Ascending aorta (tissue), 2 donors: ENCODE results near the gene PDHX. TPM values are rescaled to one million over a fixed set of nuclear protein-coding genes. Genes with fewer than 3 reads are reported as not detected.

Source experiments
- DNase-seq, 2 donors: peaks; one replicate each; pipeline ENCODE4 v3.0.0-alpha.2; 2019; ENCODE audit warnings: low spot score in 2 of 2
- H3K27ac ChIP-seq, 2 donors: fragments of 200-600 bp; sonication (generic); one replicate each; pipeline ENCODE4 v1.5.1; 2016 to 2017; ENCODE audit warnings: mild to moderate bottlenecking in 1 of 2
- H3K27me3 ChIP-seq: fragments of 200-600 bp; sonication (generic); one replicate; pipeline ENCODE4 v1.5.1; 2017
- H3K36me3 ChIP-seq, 2 donors: fragments of 200-600 bp; sonication (generic); one replicate each; pipeline ENCODE4 v1.5.1; 2016
- H3K4me1 ChIP-seq, 2 donors: fragments of 200-600 bp; sonication (generic); one replicate each; pipeline ENCODE4 v1.5.1; 2016 to 2017; ENCODE audit warnings: mild to moderate bottlenecking in 1 of 2
- H3K4me3 ChIP-seq, 2 donors: fragments of 200-600 bp; sonication (generic); one replicate each; pipeline ENCODE4 v1.5.1; 2016 to 2017; ENCODE audit warnings: mild to moderate bottlenecking in 1 of 2
- H3K9me3 ChIP-seq, 2 donors: fragments of 200-600 bp; sonication (generic); one replicate each; pipeline ENCODE4 v1.5.1; 2016
- CTCF ChIP-seq, 3 experiments: fragments of 200-600 bp in 2 of 3; fragments of 450-650 bp in 1 of 3; sonication (generic) in 2 of 3; IDR thresholded peaks; one replicate each; pipeline ENCODE4 v1.5.1; 2016 to 2019; ENCODE audit warnings: antibody characterized with exemption in 3 of 3, mild to moderate bottlenecking in 1 of 3, moderate library complexity in 1 of 3
- intact Hi-C: fragments of 100-400 bp; cut with DNase I; formaldehyde crosslinking; loops from one replicate; pipeline ENCODE4 v1.15.1; 2023
- total RNA-seq: library from RNA; depleted of rRNA; stranded (reverse); fragments of >200 nt; gene quantifications from one replicate; pipeline ENCODE4 v1.1.0, GENCODE V29; 2016

PDHX gene
- total RNA-seq, 1 donor from 2014 or later, result 23.3 TPM

GRCh38 chr11:34976496-34977088 is 60.2 kb downstream of the PDHX start:
- Histone ChIP-seq H3K27me3 (no peaks in the 10 kb centered on the region), H3K4me3 (no peak overlapping the region), H3K36me3 (peaks cover 0 to 6% of the 10 kb centered on the region in 2 donors), H3K27ac (no peak overlapping the region), H3K4me1 (no peaks in the 10 kb centered on the region), H3K9me3 (no peaks in the 10 kb centered on the region)
- no peak for DNase-seq
- intact Hi-C loops, result no loop called here
- TF ChIP-seq CTCF (IDR thresholded peaks at IDR 0.05), result no peak

DNA sequence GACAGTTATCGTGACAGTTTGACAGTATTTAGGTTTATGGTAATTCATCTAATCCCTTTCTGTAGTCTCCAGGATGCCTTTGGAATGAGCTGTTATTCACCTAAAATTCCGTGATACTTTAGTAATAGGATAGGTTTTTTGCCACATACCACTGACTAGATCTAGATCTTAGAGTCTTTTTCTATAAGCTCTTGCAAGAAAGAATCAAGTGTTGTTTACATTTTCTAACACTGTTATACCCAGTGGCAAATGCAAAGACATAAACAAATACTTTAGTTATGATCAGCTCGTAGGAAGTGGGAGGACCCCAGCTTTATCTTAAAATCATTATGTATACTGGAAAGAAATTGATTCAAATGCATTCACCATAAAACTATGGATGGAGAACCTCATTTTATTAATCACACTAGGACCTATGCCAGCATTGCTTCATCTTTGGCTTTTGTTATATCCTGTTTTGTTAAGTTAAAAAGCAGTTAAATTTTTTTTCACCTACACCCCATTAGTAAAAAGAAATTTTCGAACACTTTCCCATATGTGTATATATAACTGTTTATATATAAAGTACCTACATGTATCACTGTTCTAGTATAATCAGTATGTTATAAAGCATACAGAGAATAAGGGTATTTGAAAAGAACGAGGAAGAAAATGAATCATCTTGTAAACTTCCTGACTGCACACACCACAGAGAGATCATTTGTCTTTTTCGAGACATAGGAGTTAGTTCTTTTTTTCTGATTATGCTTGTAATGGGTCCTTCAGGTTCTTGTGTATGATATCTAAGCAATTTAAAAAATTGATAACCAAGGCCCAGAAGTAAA is 60.9 kb downstream of the PDHX start:
- H3K4me3 ChIP-seq, result no peak overlapping the region
- no peak for TF ChIP-seq CTCF (IDR thresholded peaks at IDR 0.05)
- H3K9me3 ChIP-seq, result no peaks in the 10 kb centered on the region
- intact Hi-C loops, result no loop called here
- DNase-seq, result no peak
- no peak overlapping the region for H3K27ac ChIP-seq
- H3K27me3 ChIP-seq, result no peaks in the 10 kb centered on the region
- H3K36me3 ChIP-seq, result peaks cover 0 to 6% of the 10 kb centered on the region in 2 donors
- H3K4me1 ChIP-seq, result no peaks in the 10 kb centered on the region

- no peaks in the 10 kb centered on the region for H3K27me3 ChIP-seq
- intact Hi-C loops, result no loop called here
- H3K9me3 ChIP-seq, result no peaks in the 10 kb centered on the region
- H3K36me3 ChIP-seq, result no peaks in the 10 kb centered on the region
- TF ChIP-seq CTCF (IDR thresholded peaks at IDR 0.05), result no peak
- H3K4me3 ChIP-seq, result no peak overlapping the region
- no peak for DNase-seq
- H3K27ac ChIP-seq, result no peak overlapping the region
- no peaks in the 10 kb centered on the region for H3K4me1 ChIP-seq
These were observed 62.1 kb downstream of the PDHX start for GRCh38 chr11:34978236-34979191.

DNA sequence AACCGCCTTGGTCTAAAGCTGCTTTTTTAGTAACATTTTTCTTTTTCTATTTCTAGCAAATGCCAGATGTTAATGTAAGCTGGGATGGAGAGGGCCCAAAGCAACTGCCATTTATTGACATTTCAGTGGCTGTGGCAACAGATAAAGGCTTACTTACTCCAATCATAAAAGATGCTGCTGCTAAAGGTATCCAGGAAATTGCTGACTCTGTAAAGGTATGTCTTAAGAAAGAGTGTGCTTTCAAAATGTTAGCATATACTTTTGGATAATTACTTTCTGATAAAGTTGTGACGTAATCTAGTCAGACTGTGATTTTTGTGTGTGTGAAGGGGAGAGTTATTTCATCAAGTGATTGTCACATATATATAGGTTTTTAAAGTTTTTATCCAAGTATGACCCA is 68.1 kb downstream of the PDHX start:
- intact Hi-C loops, result no loop called here
- no peak for TF ChIP-seq CTCF (IDR thresholded peaks at IDR 0.05)

DNA sequence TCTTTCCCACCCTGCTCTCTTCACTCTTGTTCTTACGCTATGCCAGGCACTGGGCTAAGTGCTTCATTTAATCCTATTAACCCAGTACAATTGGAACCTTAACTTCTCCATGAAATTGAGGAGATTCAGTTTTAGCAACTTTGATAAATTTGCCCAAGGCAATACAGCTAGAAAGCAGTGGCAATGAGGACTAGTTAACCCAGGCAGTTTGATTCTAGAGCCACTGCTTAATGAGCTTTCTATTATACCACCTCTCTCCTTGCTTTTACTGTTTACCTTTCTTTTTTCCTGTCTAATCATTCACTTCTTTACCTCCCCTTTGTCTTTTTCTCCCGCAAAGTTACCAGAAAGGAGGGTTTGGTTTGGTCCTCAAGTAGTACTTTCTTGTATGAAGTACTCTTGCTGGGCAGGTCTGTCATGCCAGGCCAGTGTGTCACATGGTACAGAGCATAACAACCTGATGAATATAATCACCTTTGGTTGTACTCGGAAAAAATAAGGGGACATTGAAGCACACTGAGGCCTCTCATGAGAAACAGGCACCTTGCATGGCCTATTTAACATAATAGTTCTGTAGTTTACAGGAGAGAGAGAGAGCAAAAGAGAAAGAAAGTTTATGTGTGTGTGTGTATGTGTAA is 70.6 kb downstream of the PDHX start:
- H3K27me3 ChIP-seq, result no peaks in the 10 kb centered on the region
- intact Hi-C loops, result no loop called here
- no peak for DNase-seq
- no peaks in the 10 kb centered on the region for H3K9me3 ChIP-seq
- H3K4me1 ChIP-seq, result no peaks in the 10 kb centered on the region
- H3K36me3 ChIP-seq, result peaks cover 7 to 18% of the 10 kb centered on the region in 2 donors
- H3K27ac ChIP-seq, result no peak overlapping the region
- H3K4me3 ChIP-seq, result no peak overlapping the region
- TF ChIP-seq CTCF (IDR thresholded peaks at IDR 0.05), result no peak

More for the DNA sequence above, 68.1 kb downstream of the PDHX start:
- DNase-seq, result no peak
- H3K27ac ChIP-seq, result no peak overlapping the region
- no peaks in the 10 kb centered on the region for H3K4me1 ChIP-seq
- H3K4me3 ChIP-seq, result no peak overlapping the region
- no peaks in the 10 kb centered on the region for H3K27me3 ChIP-seq
- H3K36me3 ChIP-seq, result peaks cover 7 to 18% of the 10 kb centered on the region in 2 donors
- H3K9me3 ChIP-seq, result no peaks in the 10 kb centered on the region
